Urinary bladder (tissue), 4 donors: ENCODE data around the gene RNF220. TPM values are rescaled to one million over a fixed set of nuclear protein-coding genes. Genes with fewer than 3 reads are reported as not detected.

Source experiments
- DNase-seq: peaks from one replicate; pipeline ENCODE4 v3.0.0-alpha.2; 2015; ENCODE audit errors: extremely low spot score
- H3K27ac ChIP-seq: one replicate; pipeline ENCODE4 v1.5.1; 2013; ENCODE audit warnings: low read depth, mild to moderate bottlenecking, moderate library complexity
- H3K36me3 ChIP-seq: one replicate; pipeline ENCODE4 v1.6.1; 2013; ENCODE audit warnings: mild to moderate bottlenecking, moderate library complexity; ENCODE audit not compliant: insufficient read depth
- H3K4me1 ChIP-seq: one replicate; pipeline ENCODE4 v1.6.1; 2013; ENCODE audit warnings: mild to moderate bottlenecking, moderate library complexity; ENCODE audit not compliant: insufficient read depth
- H3K4me3 ChIP-seq: one replicate; pipeline ENCODE4 v1.5.1; 2013; ENCODE audit warnings: low read depth, low read length
- WGBS: extraction: QIAGEN DNeasy Blood & Tissue Kit; methylation state at CpG from one replicate; pipeline ENCODE4 v1.1.7; 2013; 5-methylcytosine and 5-hydroxymethylcytosine counted together
- polyA plus RNA-seq: library from polyadenylated mRNA; stranded (reverse); fragments of 200-250 nt; gene quantifications from one replicate; pipeline ENCODE4 v1.2.3, GENCODE V29; 2013
- total RNA-seq: library from RNA; depleted of rRNA; stranded (reverse); fragments of >200 nt; gene quantifications from one replicate; pipeline ENCODE4 v1.2.3, GENCODE V29; 2014
- donor health status: healthy with polysubstance abuse.
- donor health status: healthy.

RNF220 gene
- total and polyA plus RNA-seq, 2 donors, result 17.3 to 89.6 TPM

DNA sequence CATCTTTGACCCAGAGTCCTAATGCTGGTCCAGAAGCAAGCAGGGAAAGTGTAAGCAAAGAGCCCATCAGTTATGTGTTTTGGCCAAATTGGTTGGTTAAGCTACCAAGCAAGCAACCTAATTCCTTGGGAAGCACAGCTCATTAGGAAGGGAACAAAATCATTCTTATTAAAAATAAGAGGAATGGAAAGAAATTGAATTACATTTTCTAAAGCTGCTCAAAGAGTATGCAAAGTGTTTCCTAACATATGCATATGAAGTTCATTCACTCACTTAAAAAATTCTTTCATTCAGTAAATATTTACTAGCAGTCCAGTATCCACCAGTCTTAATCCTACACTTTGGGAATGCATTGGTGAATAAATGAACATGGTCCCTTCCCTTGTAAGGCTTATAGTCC is 71.8 kb downstream of the RNF220 start:
- DNase-seq, result no peak
- no peaks in the 10 kb centered on the region for H3K4me1 ChIP-seq
- no peaks in the 10 kb centered on the region for H3K36me3 ChIP-seq
- no peak overlapping the region for H3K27ac ChIP-seq
- H3K4me3 ChIP-seq, result no peak overlapping the region

DNA sequence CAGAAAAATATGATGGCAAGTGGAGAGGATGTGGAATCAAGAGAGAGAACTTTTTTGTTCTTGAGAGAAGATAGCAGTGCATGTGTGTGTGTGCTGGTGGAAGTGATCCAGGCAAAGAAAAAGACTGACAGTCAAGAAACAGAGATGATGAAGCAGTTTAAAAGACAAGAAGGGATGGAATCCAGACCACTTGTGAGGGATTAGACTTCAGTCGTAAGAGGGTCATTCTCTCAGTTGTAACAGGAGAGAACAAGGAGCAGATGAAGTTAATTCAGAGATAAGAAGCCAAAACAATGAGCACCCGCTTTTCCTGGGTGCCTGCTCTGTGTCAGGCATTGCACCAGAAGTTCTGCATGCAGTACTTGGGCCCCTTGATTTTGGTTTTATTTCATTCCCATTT is 76.6 kb downstream of the RNF220 start:
- DNase-seq, result no peak
- WGBS, result 37% methylated on average over 2 of the region's 2 CpGs

DNA sequence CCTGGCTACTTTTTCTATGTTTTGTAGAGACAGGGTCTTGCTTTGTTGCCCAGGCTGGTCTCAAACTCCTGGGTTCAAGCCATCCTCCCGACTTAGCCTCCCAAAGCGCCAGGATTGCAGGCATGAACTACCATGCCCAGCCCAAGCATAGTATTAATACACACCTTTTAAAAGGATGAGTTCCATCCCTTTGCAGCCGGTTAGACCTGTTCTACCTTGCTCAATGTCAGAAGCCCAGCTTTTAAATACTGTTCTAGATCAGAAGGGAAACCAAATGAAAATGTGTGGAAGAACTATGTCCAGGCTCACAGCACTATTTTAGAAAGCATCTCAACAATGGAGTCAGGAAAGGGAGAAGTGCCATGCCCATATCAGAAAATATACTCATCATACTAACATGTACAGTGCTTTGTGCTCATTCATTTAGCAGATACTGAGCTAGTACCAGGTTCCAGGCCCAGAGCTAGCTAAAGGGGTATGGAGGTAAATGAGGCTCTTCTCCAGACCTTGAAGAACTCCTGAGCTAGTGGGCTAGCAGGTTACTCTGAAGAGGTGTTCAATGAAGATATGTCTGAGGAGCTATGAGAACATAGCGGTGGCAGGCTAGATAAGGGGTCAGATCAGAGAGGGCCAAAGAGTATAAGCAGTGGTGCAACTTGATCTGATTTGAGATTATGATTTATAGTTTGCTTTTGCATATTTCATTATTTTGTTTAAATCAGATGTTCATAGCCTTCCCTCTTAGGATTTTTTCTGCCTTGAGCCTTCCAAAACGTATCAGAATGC is 78.2 kb downstream of the RNF220 start:
- H3K36me3 ChIP-seq, result no peaks in the 10 kb centered on the region
- WGBS, result 88% methylated on average over 5 of the region's 5 CpGs
- H3K27ac ChIP-seq, result no peak overlapping the region
- no peak for DNase-seq
- H3K4me3 ChIP-seq, result no peak overlapping the region
- no peaks in the 10 kb centered on the region for H3K4me1 ChIP-seq

More for the DNA sequence above, 76.6 kb downstream of the RNF220 start:
- Histone ChIP-seq H3K36me3 (no peaks in the 10 kb centered on the region), H3K4me1 (no peaks in the 10 kb centered on the region), H3K4me3 (no peak overlapping the region), H3K27ac (no peak overlapping the region)

DNA sequence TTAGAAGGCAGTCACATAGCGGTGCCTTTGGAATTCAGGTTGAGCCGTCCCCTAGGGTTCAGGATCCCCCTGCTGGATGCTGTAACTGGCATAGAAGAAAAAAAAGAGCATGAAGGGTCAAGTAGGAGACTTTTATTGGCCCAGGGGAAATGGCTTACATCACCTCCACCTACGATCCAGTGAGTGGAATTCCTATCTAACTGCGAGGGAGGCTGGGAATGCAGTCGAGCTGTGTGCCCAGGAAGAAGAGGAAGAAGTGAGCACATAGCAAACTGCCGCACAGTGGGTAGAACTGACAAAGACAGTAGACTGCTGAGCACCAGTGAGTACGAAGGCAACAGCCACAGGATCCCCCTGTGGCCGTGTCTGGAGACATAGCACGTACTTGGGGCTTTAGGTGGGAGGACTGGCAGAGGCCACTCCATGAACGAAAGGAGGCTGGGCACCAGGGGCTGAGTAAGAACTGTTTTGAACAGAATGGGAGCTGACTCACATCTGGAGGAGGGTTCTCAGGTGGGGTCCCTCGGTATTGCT is 79.2 kb downstream of the RNF220 start:
- Histone ChIP-seq H3K4me3 (no peak overlapping the region), H3K27ac (no peak overlapping the region), H3K36me3 (no peaks in the 10 kb centered on the region), H3K4me1 (no peaks in the 10 kb centered on the region)
- WGBS, result 71% methylated on average over 11 of the region's 11 CpGs
- DNase-seq, result no peak

DNA sequence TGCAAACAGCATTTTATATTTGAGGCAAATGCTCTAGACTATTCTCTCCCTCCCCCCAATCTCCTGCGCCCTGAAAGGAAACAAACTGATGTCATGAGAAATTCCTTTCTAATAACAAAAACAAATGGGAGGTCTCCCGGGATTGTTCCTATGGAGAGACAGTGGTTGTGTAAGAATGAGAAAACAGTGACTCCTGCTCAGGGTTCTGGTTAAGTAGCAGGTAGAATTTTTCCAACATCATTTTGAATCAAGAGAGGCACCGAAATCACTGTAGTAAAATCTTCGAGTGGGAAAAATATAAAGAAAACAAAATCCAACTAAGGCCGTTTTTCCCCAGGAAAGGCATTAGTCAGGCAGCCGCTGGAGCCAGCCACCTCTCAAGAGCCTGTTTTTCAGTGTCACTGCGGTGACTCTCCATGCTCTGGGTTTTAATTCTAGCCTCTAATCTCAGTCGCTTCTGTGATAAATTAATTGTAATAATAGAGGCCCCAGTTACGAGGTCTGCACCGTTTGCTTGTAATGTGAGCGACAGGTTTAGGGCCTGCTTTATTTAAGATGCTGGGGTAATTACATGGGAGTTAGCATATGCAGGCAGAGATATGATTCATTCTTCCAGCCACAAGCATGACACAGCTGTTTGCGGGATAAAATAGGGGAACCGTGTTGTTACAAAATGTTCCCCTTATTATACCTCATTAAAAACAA is 80.3 kb downstream of the RNF220 start:
- 38% methylated on average over 13 of the region's 13 CpGs for WGBS
- Histone ChIP-seq H3K4me3 (no peak overlapping the region), H3K27ac (no peak overlapping the region), H3K36me3 (no peaks in the 10 kb centered on the region), H3K4me1 (no peaks in the 10 kb centered on the region)
- peak; percentile 25 for DNase-seq

DNA sequence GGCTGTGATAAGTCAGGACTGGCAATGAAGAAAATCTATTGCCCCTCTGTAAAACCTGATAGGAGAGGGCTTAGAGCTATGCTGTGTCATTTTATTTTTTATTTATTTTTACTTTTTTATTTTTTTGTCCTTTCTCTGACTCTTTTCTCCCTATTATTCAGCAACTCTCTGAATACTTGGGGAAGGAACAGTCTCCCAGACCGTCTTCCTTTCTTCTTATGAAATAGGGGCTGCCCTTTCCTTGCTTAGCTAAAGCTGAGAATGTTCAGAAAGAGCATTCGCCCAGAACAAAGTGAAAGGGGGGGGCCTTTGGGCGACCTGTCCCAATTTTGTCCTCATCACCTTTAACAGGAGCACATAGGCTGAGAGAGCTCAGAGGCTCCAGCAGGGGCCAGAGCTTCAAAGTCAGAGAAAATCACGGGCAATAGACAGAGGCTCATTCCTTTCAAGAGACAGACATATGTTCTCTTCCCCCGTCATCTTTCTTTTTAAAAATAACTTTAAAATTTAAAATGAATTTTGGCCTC is 80.9 kb downstream of the RNF220 start:
- Histone ChIP-seq H3K27ac (no peak overlapping the region), H3K4me3 (no peak overlapping the region), H3K4me1 (no peaks in the 10 kb centered on the region), H3K36me3 (no peaks in the 10 kb centered on the region)
- 54% methylated on average over 5 of the region's 5 CpGs for WGBS
- DNase-seq, result no peak

DNA sequence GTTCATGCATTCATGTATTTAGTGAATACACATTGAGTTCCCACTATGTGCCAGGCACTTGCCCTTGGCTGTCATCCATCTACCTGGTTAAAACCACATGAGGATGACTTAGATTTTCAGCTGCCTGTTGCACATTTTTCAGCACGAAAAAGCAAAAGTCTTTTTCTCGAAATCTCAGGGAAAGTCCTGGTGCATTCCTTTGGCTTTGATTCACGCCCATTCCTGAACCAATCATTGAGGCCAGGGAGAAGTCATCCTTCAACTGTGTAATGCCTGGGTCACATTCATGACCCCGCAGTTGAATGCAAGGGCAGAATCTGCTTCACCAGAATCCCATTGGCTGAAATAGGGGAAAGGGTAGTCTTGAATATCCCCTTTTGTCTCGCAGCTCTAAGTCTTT is 84.4 kb downstream of the RNF220 start:
- WGBS, result 89% methylated on average over 5 of the region's 5 CpGs
- no peak overlapping the region for H3K4me3 ChIP-seq
- DNase-seq, result no peak
- H3K27ac ChIP-seq, result no peak overlapping the region
- no peaks in the 10 kb centered on the region for H3K4me1 ChIP-seq
- H3K36me3 ChIP-seq, result no peaks in the 10 kb centered on the region

DNA sequence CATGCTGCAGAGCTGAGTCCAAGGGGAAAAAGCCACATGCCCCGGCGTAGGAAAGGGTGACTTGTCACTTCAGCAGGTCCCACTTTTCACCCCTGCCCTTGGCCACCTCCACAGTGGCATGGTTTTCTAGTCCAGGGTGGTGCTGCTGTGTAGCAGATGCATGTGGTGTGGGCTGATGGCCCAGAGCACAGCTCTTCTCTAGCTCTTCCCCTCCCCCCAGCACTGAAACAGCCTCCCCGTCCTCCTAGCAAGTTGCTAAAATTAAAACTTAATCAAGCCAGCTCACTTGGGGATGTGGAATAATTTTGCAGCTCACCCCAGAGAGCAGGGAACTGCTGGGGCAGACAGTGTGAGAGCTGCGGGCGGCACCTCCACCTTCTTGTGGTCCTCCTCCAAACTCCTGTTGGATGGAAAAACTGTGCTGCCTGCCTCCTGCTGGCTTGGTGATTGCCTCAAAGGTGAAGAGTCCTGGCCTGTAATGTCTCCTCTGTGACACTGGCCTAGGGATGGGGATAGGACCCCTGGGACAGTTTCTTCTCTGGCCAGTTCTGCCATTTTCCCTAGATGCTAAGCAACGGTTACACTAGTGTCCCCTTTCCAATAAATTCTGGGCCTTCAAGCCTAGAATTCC is 91.6 kb downstream of the RNF220 start:
- Histone ChIP-seq H3K36me3 (no peaks in the 10 kb centered on the region), H3K4me3 (no peak overlapping the region), H3K4me1 (no peaks in the 10 kb centered on the region), H3K27ac (no peak overlapping the region)
- 86% methylated on average over 6 of the region's 6 CpGs for WGBS
- no peak for DNase-seq

DNA sequence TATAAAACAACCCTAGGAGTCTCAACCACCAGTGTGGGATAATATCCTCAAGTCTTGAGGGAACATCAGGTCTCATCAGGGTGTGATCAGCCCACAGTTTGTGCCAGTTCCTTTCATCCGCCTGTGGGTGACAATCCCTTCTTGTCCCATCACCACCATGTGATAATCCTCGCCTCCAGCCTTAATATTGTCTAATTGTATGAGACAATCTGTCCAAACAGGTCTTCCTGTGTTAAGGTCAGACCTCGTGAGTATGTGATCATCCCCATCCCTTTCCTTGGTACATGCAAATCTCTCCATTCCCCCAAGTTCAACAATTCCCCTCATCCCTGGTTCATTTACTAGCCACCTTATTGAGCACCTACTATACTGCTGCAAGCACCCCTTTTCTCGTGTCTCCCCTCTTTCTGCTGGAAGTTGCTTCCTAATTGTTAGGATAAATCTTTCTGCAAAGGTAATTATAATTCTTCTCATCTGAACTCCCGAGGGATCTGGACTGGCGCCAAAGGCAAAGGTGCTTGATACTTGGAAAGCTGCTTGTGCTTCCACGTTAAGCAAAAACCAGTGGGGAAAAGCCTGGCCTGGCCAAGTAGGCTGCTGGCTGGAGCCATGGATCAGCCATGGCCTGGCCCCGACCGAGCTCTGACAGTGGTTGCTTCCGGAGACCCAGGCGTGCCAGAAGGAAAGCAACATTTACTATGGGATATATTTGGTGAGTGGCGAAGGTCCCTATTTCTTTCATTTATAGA is 92.5 kb downstream of the RNF220 start:
- Histone ChIP-seq H3K4me3 (no peak overlapping the region), H3K36me3 (no peaks in the 10 kb centered on the region), H3K4me1 (no peaks in the 10 kb centered on the region), H3K27ac (no peak overlapping the region)
- WGBS, result 88% methylated on average over 12 of the region's 12 CpGs
- DNase-seq, result no peak

DNA sequence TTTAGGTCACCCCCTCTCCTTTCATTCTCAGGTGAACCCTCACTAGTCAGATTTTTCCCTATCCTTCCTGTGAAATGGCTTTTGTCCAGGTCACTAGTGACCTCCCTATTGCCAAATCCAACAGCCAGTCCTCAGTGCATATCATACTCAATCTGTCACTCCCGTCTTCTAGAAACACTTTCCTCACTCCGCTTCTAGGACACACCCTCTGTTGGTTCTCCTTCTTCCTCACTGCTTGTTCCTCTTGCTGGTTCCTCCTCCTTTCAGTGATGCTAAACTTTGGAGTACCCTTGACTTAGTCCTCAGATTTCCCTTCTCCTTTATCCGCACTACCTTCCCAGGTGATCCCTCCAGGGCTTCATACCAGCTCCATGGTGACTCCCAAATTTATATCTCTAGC is 94.3 kb downstream of the RNF220 start:
- no peak for DNase-seq
- Histone ChIP-seq H3K4me1 (no peaks in the 10 kb centered on the region), H3K36me3 (no peaks in the 10 kb centered on the region), H3K27ac (no peak overlapping the region), H3K4me3 (no peak overlapping the region)
- 83% methylated on average over 3 of the region's 3 CpGs for WGBS

DNA sequence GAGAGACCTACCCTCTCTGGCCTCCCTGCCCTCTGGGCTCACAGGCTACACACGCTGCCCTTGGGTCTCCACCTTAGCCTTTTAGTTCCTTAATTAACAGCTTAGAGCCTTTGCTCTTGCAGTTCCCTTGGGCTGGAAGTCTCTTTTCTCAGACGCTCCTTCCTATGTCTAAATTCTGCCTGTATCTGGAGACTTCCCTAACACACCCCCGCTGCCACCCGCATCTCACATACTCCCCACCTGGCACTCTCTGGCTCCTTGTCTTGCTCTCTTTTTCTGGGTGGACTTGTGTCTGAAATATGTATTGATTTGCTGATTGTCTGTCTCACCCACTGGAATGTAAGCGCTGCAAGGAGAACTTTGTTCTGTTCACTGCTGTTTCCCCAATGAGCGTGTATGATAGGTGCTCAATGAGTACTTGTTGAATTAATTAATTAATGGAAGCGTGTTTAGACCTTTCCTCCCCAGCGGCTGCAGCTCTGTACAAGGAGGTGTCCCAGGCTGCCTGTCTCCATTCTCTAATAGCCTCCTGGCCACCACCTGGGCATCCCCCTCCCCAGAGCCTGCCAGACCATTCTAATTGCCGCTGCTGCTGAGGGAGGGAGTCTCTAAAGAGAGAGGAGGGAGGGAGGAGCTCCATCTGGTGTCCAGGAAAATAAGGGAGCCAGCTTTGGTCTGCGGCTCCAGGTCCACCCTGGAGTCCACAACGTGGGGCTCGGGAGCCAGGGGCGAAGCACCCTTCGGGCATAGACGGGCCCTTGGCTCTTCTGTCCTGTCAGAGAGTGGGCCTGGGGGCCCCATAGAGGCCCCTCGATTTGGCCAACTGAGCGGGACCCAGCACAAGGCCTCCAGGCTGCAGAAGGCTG is 95.4 kb downstream of the RNF220 start:
- Histone ChIP-seq H3K4me3 (no peak overlapping the region), H3K27ac (no peak overlapping the region), H3K4me1 (no peaks in the 10 kb centered on the region), H3K36me3 (no peaks in the 10 kb centered on the region)
- 37% methylated on average over 17 of the region's 17 CpGs for WGBS
- no peak for DNase-seq

DNA sequence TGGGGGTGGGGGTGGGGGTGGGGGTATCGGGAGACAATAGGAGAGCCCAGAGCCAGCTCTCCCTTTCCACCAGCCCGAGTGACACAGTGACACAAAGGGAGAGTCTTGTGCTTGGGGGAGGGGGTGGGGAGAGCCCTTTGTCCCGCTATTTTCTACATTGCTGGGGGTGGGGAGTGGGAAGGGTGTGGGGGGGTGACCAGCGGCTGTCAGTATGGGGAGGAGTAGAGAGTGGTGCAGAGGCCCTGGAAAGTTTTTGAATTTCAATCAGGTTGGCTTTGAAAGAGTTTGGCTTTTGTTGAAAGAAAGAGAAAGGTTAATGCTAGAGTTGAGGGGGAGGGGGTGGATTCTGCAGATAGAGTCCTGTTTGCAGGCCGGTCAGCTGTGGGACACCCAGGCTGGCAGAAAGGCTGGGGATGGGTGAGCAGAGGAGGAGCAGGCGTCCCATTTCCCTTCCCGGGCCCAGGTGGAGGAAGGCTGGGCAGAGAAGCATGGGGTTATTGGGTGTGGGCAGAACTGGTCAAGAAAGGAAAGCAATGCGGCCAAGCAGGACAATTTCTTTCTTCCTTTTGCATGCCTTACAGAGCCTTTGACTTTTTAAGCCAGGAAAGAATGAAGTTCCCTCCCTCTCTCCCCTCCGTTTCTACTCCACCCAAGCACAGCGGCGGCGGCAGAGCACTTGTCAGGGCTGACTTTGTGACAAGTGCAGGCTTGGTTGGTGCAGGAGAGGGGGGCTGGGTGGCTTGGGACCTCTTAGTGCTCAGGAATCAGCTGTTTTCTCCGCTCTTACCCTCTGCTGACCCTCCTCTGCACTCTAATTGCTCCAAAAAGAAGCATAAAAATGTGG is 96.2 kb downstream of the RNF220 start:
- Histone ChIP-seq H3K4me3 (no peak overlapping the region), H3K27ac (no peak overlapping the region), H3K4me1 (no peaks in the 10 kb centered on the region), H3K36me3 (no peaks in the 10 kb centered on the region)
- WGBS, result 30% methylated on average over 13 of the region's 13 CpGs
- no peak for DNase-seq
